HG02870 (cell line): ENCODE results near the gene CPE.
"Not testable (repeated sequence)": the region's sequence is repeated elsewhere in the genome, so short reads cannot be mapped to it uniquely, and the experiment has no call there.

Experiments
- ATAC-seq: cut with Tn5 transposase; IDR thresholded peaks from one replicate; pipeline ENCODE4 v1.9.1; 2021; ENCODE audit warnings: mild to moderate bottlenecking, moderate library complexity; ENCODE audit not compliant: unreplicated experiment

The CPE gene

DNA sequence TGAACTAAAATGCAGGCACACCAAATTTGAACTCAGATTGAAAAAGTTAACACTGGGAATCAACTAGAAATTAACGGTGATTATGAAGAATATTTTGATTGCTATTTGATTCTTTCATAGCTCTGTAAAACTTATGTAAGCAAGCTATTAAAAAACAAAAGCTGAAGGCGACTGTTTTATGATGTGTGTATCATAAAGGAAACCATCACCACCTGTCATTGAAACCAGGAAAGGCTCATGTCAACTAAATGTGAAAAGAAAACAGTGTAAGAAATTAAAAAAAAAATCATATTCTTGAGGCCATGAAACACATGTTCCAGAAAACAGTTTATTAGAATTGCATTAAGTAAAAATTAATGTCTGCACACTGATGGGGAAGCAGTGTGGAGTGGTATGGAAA is 24.2 kb downstream of the CPE start:
- ATAC-seq: no peak

DNA sequence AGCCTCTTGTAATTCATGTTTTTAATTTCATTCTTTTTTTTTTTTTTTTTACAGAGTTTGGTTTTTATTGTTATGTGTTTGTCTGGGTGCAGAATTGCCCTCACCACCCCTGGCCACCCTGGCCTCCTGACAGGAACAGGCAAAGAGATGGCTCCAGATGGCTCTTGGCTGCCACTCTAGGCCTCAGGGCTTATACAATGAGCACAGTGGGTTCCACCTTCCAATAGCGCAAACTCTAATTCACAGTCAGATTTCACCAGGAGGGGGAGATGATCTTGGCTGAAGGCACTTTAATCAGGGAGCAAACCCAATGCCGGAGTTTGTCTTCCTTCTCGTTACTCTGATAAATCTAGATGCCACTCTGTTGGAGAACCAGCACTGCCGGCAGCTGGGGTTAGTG is 24.8 kb downstream of the CPE start:
- ATAC-seq: no peak

DNA sequence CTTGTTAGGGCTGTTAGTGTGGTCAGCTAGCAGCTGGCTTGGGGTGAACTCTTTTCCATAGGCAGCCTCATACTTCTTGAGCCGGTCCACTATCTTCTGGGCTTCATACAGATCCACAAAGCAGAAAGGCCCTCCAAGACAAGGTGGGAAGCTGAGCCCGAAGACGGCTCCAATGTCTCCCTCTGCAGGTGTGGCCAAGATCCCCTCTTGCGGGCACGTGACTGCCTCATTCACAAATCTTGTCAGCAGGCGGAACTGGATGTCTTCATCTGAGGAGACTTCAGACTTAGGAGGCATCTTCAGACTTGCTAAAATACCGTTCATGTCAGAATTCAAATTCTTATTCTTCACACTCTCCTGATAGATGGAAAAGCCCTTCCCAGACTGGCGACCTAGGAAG is 25.3 kb downstream of the CPE start:
- no peak for ATAC-seq

DNA sequence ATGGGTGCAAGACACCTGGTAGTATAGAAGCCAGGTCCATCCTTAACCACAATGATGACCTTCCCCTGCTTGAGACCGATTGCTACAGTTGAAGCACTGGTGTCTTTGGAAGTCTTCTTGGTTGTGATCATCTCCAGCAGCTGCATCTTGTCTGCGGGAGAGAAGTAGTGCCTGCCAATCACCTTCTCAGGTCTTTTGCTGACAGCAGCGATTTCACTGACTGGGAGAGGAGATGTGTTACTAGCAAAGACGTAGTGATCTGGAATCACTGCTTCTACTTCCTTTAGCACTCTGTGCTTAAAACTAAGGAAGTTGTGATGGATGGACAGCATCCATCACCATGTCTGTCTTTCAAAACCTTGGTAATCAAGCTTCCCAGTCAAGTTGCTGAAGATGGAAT is 25.9 kb downstream of the CPE start:
- no peak for ATAC-seq

DNA sequence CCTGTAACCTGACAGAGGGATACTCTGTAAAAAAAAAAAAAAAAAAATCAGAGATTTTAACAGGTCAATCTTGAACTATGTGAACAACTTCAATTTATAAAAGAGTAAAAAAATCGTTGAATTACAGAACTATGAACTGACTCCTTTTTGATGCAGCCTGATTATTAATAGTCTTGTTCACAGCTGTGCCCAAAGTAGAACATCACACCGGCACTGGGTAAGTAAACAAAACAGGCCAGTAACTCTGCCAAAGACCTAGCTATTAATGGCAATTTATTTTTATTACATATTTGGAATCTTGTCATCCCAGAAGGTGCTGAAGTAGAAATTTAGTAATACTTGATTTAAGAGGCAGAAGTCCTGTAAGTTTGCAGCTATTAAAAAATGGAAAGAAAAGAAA is 31.4 kb downstream of the CPE start:
- no peak for ATAC-seq

DNA sequence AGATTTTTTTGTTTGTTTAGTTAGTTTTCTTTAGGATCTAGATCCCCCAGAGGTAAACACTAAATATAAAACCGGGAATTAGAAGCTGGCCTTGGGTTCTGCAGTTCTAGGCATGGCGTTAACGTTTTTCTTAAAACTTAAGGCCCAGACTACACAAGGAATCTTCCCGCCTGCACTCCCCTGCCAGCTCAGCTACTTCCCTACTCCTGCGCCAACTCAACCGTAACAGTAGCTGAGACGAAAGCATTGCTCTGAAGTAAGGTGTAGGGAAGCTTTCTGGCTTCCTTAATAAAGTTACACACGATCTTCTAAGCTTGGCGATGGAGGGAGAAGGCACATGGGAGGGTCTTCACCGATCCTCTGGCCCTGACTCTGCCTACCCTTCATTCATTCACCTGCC is 37.1 kb downstream of the CPE start:
- no peak for ATAC-seq

DNA sequence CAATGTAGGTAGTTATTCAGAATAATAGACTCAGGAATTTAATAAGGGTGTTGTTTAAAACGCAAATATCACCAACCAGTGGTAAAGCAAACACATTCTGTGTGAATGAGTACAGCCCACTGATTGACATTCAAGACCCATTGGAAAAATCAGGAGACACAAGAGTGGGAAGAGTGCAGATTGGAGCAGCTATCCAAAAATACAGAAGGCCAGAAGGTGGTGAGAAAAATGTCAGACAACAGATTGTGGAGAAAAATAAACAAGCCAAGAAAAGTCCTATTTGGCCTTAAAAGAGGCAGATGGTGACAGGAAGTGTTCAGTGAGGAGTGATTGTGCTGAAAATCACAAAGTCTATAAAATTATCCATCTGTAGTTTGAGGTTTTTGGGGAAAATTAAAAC is 39.3 kb downstream of the CPE start:
- ATAC-seq: no peak

DNA sequence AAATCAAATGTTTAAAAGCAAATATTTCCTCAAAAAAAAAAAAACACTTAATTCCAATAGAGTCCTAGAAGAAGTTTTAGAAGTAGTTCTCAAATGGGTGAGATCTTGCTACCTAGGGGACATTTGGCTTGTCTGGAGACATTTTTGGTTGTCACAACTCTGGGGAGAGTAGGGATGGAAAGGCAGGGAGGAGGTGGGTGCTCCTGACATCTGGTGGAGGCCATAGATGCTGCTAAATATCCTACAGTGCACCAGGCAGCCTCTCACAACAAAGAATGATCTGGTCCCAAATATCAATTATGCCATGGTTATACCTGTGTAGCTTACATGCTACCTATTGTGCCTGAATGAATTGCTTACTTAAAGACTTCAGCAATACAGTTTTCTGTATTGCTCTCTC is 46.8 kb downstream of the CPE start:
- ATAC-seq: no peak

DNA sequence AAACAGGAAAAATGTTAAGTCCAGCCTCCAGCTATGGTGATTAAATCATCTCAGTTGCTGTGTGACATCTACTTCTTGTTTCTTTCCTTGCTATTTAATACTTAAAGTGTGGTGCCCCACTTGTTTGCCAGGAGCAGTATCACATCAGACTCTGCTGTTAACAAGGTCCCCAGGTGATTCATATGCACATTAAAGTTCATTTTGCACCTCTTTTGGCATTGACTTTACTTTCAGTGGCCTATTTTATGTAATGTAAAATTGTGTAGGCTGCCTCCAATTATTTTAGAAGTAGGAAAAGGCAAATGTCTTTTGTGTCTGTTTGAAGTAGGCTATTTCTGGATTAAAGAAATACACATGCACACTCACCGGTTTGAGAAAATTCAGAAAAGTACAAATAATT is 47.5 kb downstream of the CPE start:
- ATAC-seq: no peak

DNA sequence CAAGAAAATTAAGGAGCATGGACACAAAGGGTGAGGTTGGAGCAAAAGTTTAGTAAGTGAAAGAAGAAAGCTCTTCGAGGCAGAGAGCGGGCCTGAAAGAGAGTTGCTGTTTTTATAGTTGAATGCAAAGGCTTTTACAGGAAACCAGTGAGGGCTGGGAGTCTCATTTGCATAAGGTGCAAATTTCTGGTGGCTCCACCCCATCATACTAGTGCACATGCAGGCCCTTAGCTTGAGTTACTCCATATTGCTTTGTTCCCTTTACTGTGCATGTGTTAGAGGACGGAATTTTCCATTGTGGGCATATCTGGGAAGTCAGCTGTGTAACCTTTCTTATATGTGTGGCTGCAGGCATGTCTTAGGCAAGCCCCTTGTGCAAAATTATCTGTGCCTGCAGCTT is 48.0 kb downstream of the CPE start:
- ATAC-seq: no peak

DNA sequence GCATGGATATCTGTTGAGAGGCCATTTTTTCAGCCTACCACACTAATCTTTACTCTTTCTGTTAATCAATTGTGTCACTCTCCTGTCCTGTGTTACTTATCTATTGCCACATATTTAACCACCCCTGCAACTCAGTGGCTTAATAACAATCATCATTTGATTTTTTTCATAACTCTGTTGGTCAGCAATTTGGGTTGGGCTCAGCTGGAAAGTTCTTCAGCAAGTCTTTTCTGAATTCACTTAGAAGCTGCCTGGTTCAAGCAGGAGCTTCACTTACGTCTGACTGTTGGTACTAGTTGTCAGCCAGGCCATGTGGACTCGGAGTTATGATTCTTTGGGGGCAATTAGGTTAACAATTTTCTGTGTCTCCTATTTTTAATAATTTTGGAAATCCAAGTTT is 50.1 kb downstream of the CPE start:
- ATAC-seq: no peak

DNA sequence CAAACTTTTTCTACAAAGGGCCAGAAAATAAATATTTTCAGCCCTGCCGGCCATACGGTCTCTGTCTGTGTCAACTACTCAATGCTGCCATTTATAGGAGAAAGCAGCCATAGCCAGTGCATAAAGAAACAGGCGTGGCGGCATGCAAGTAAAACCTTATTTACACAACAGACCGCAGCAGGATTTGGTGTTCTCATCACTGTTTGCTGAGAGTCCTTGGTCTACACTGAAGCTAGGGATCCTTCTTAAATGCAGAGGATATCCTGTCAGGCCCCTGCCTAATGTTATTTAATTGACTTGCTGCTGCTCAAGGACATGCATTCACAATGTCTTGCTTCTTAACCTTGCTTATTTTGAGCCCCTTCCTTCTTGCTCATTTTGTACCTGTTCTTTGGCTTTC is 54.7 kb downstream of the CPE start:
- no peak for ATAC-seq

DNA sequence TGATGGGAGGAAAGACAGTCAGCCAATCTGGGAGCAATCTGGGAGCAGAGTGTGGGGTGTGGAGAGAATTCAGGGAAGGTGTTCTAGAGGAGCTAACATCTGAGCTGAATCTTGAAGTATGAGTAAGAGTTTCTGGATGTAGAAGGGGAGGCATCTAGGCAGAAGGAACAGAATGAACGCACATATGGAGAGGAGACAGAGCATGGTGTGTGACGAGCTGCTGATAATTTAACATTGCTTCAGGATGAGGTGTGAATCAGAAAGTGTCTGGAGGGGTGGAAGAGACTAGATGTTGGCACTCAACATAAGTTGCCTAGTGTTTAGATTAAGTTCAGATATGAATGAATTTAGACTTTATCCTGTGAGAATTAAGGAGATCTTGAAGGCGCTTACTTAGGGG is 58.9 kb downstream of the CPE start:
- no peak for ATAC-seq

DNA sequence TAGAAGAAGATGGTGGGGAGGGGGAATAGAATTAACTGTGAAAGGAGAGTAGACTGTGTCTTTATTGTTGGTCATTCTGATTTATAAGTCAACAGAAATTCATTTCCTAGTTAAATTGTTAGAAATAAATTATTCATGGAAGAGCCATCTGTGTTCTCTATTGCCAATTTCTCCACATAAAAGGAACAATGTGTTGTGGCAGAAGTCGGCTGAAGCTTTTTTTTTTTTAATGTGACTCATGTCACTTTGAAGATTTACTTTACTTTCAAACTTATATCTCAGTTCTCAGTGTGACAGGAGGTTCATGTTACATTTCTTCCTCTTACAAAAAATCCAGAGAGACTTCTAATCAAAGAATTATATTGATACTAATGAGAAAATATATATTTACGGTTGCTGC is 60.5 kb downstream of the CPE start:
- ATAC-seq: no peak

DNA sequence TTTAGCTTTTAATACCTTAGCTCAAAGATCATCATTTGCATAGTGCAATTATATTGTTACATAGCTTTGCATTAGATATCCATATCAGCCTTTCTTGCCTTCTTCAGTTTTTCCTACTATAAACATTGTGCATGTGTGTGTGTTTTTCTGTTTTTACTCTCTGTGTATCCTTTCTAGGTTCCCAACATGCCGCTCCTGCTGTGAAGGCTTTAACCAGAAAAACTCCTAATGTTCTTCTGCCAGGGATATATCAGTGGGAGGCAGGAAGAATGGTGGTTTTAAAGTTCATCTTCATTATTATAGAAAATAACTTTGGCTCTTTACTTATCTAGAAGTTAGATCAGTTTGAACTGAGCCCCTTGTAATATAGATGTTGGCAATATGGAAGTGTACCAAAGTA is 61.2 kb downstream of the CPE start:
- no peak for ATAC-seq

DNA sequence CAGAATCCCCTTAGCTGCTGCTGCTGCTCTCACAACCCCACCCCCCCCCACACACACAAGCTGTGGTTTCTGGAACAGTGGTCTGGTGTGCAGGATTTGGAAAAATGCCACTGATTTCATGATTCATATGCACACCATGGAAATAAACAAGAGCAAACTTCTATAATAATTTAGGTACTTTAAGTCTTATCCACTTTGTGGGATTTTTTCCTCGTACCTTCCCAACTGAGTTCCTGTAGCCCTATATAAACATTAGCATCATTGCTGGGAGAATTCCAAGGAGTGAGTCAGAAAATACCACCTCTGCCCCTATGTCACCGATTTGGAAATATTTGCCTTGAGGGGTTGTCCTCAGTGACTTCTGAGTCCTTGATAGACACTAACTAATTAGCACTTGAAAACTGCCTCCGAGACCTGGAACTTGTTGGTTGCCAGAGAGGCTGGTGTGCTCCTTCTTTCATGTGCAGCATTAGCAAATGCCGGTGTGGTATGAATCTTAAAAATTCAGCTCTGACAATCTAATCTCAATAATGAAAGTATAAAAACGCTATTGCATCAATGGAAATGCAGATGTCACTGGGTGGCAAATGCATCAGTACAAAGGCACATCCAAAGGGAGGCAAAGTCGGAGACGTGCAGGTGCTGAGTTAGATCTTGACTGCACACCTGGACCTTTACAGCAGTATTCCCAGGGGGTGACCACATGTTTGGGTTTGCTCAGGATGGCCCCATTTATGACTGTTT is 61.8 kb downstream of the CPE start:
- ATAC-seq: no peak

DNA sequence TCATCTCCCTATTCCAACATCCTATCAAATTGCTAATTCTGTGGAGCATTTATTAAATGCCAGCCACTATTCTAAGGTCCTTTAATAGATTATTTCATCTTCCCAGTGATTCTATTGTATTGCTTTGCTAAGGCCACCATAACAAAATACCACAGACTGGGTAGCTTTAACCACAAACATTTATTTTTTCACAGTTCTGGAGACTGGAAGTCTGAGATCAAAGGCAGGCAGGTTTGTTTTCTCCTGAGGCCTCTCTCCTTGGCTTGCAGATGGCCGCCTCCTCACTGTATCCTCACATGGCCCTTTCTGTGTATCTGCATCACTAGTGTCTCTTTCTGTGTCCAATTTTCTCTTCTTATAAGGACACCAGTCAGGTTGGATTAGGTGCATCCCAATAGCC is 64.5 kb downstream of the CPE start:
- ATAC-seq: no peak

DNA sequence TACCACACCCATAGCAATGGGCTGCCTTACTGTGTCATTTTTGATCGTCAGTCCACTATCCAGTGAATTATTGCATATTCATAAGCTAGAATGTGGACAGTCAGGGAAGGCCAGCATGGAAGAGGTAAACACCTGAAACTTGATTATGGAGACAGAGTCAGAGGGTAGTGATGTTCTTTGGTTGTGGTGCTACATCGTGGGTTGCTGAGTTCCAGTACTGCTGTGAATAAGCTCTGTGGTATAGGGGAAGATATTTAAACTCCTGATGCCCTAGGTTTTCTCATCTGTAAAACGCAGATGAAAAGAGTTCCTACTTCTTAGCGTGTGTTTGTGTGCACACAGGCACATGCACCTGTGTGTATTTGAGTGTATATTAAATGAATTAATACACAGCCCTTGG is 69.9 kb downstream of the CPE start:
- no peak for ATAC-seq

DNA sequence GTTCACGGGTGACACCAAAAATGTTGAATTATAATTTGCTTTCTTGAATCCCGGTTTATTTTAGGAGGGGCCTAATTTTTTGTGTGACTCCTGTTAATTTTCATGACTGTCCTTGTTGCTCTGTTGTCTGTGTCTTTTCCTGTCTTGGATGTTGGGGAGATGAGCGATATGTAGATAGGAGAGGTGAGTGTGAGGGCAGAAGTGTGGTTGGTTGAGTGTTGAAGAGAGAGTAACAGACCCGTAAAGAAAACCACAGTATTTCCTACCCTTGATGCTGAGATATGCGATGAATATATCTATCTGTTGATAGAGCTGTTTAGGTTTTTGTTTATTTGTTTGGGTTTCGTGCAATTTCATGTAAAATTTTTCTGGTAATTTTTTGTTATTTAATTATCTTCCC is 70.5 kb downstream of the CPE start:
- ATAC-seq: no peak

DNA sequence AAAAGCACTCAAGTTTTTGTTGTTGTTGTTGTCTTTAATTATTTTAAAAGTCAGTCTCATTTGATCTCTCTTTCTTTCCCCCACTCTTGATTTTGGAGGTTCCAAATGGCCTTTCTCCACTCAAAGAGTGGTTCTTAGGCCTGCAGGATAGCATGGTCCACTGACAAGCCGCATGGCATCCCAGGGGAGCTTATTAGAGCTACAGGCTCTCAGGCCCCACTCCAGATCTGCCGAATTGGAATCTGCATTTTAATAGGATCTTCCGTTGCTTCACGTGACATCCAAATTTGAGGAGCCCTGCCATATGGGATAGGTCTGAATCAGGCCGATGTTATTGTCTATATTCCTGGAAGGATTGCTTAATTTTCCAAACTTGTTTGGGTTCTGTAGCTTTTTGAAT is 72.1 kb downstream of the CPE start:
- ATAC-seq: no peak

DNA sequence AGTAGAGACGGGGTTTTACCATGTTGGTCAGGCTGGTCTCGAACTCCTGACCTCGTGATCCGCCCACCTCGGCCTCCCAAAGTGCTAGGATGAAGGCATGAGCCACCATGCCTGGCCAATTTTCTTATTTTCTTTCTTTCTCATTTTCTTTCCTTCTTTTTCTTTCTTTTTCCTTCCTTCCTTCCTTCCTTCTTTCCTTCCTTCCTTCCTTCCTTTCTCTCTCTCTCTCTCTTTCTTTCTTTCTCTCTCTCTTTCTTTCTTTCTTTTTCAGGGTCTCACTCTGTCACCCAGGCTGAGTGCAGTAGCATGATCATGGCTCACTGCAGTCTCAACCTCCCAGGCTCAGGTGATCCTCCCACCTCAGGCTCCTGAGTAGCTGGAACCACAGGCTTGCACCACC is 74.3 kb downstream of the CPE start:
- not testable (repeated sequence) for ATAC-seq

DNA sequence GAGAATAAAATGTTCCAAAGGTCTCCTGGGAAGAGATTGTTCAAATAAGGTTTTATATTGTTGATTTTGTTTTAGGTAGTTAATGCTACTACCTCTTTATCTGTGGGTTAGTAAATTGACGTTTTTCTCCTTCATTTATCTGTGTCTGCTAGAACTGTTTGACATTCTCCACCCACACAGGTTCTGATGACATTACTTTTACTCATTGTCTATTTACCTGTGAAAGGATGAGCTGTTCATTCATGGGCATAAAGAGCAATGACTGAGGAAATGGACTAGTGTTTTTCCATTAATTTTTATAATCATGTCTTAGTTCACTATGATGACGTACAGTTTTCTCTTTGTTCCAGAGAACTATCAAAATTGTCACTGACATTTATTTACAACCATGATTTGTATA is 75.6 kb downstream of the CPE start:
- no peak for ATAC-seq

DNA sequence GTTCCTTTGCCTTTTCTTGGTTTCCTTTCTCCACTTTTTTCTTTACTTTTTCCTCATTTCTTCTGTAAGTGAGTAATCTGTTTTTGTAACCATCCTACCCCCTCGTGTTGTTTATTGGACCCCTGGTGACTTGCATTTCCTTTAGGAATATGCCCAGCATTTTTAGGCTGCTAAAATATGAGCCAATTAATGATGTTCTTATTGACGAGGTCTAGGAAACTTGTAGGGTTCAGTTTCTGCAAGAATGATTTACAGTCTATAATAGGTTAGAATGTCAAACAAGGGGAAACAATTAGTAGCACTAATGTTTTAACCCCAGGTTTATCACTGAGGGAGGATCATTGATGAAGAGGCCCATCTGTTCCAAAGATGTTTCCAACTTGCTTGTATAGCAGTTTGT is 79.0 kb downstream of the CPE start:
- no peak for ATAC-seq

DNA sequence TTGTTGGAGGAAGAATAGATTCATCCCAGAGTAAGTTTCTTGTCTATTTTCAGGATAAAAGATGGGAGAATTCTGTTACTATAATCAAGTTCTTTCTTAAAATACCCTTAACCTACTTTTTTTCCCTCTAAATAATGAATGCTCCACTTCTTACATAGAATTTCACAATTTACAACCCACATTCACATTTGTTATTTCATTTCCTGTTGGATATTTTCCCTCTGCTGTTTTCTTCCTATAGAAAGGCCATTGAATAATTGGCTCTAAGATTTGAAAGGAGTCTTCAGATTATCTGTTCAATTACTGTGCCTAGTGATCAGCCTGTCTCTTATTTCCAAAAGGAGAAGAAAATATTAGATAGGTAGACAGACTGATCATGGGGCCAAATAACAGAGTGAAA is 79.7 kb downstream of the CPE start:
- no peak for ATAC-seq
